ENCODE measurements around the gene SOX21.
A peak's percentile ranks its signal among the peaks of the same experiment; 100 is the strongest.

The SOX21 gene

DNA sequence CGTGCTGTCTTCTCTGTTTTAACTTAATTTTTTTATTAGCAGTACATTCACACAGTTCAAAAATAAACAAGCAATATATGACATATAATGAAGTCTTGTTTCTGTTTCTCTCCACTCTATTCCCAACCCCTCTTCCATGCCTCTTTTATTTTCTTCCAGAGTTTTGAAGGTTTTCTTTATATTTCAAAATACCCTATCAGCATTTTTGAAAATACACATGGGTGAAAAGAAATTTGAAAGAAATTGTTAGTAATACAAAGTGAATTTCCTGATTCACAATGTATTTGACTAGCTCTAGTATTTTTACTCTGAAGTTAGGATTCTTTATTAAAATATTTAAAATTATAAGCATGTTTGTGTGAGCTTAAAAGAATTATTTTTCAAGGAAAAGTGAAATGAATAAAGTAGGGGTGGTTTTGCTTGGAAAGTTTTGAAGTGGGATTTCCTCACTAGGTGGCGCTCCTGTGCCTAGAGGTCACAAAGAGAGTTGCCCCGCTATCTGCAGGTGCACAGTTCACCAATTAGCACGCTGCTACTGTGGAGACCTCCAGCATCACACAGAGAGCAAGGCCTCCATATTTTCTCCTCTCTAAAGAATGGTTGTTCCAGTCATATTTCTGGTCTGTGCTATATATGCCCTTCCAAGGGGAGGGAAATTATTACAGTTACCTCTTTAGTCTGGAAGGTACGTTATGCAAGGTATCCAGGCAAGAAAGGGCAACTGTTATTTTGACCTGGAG lies 37.6 kb downstream of the SOX21 start:
- peak; percentile 15 for DNase-seq

DNA sequence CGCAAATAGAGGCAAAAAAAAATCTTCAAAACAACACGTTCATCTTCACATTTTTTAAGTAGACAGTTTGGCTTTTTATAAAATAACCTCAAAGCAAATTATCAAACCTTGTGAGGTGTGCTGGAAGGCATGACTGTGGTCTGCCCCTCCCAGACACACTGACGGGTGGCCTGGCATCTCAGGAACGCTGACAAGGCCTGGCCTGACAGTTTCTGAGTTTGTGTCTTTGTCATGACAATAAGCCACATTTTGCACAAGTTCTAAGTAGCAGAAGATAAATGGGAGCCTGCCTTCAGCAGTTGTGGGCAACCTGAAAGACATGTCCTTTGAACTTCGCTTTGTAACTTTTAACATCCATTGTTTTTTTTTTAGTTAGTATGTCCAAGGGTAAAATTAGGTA lies 38.5 kb downstream of the SOX21 start:
- no peak for DNase-seq

DNA sequence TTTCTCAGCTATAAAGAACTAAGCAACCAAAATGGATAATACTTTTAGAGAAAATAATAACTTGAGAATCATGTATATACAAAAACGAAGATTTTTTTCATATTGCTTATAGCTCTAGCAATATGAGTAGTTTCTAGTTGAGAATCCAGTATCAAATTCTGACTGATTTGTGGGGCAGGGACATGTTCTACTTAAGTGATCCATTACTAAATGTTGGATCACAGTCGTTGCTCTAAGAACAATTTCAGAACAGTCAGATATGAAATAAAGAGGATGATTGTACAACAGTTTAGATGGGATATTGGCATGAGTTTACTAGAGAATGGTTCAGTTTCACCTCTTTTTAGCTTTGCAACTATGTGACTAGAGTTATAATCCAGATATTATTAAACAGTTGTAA lies 39.9 kb downstream of the SOX21 start:
- DNase-seq = no peak

DNA sequence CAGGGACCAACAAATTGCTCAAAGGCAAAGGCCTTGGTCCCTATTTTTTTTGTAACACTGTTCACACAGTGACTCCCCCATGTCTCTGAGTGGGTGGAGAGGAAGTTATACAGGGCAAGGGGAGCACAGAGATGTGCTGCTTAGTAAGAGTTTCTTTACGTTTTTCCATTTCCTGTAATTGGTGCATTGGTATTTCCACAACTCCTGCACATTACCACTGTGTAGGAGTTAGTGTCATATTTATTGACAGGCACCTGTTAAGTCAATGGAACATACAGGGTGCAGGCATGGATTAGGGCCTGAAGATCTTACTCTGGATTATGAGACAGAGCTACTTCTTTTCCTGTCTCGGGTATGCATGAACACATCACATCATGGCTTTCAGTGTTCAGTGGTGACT lies 45.2 kb downstream of the SOX21 start:
- DNase-seq = no peak

DNA sequence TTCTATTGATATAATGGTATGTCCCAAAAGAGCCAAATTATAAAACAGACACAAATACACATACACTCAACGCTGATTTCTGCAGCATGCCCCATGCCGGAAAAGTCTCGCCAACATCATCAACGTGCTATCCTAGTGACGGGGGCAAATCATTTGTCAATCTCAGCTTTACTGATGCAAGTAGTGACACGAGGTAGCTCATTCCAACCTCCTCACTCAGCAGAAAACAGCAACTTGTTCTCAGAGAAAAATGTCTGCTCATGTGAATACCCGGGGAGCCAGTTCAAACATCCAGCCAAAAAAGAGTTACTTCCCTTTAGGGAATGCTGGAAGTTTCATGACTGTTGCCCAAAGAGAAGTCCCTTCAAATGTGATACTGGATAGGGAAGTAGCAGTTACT lies 46.3 kb downstream of the SOX21 start:
- no peak for DNase-seq

DNA sequence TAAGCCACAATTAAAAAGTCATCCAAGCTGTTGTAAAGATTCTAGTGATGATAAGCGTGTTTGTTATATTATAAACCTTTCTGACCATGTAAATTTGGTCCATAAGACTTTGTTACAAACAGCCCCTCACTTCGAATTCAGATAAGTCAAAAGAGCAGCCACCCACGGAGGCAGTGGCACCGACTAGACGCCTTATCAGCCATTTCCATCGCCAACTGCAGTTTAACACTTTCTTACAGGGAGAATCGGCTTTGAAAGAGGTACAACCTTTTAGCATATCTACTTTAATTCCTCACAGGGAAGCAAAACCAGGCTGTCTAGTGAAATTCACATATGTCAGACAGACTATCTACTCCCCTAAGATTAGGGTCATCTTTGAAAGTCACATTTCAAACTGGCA lies 47.5 kb downstream of the SOX21 start:
- DNase-seq = no peak

DNA sequence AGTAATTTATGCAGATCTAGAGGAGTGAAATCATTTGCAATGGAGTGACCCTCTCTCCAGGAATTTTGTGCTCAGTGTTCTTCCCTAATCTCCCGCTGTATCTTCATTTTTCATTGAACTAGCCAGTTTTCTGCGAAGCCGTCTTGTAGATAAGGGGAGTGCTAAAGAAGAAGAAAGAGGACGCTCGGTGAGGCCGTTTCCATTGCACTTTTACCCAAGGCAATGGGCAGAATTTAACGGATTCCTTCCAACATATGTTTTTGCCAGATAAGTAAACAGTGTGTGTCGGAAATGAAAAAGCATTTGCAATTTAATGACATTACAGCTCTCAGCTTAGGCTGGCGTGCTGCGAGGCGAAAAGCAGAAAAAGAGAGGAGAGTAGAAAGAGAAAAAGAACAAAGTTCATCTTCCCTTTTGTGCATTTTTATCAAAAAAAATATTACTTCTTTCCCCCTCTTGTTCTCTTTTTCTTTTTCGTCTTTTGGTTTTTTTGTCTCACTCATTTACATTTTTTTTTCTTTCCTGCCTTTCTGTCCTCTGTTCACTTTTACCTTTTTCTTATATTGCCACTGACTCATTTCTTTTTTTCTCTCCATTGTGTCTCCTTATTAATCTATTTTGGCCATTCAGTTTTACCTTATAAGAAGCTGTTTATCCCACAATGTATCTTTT lies 49.9 kb downstream of the SOX21 start:
- DNase-seq = no peak

DNA sequence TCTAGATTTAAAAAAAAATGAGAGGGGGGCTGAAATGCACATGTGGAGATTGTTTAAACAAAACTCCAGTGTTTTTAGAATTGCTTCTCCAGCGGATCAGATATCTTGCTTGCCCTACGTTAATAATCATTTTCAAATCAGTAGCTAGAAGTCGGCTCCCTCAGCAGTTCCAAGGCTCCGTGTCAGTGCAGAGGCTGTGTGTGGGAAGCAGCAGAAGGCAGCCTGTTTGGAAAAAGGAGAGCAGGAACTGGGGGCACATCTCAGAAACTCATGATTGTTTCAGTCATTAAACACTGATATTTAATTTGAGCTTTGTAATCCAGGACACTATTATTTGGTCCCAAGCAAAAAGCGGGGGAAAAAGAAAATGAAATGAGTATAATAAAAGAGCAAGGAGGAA lies 50.9 kb downstream of the SOX21 start:
- no peak for DNase-seq

DNA sequence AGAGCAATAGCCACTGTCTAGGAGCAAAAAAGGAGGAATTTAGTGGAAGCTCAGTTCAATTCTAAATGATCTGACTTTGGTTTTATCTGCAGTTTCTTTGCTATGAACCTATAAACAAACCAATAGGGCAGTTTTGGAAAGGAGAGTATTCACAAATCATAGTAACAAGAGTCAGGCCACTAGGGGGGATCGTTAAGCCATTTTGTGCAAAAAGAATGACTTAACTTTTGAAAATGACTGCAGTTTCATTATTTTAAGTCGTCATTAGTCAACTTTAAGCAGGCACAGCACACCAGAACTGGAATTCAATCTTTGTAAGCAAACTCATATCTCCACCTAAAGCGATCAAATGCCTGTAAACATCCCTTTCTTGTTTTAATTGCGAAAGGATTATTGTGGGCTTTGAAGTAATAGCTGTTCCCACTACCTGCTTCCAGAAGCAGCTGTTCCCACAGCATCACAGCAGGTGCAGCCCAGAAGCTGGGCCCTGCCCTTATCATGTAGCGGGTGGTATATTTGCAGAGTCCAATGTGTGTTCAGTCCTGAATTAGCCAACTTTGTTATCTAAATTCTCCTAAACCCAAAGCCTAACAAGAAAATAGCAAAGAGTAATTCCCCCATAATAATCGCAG lies 51.5 kb downstream of the SOX21 start:
- no peak for DNase-seq
